DOHH2 (cell line): Measurements from ENCODE around the gene NANOGP8.

ENCODE experiments used
- H3F3A ChIP-seq: fragments of 200-600 bp; sonication (generic), shearing (Covaris generic); 2 replicates; pipeline ENCODE4 v1.6.0; 2016; ENCODE audit warnings: antibody characterized with exemption, mild to moderate bottlenecking; ENCODE audit not compliant: control insufficient read depth, insufficient read depth
- H3K27ac ChIP-seq: fragments of 200-600 bp; sonication (generic); 2 replicates; pipeline ENCODE4 v1.5.1; 2014; ENCODE audit warnings: low read depth, mild to moderate bottlenecking, low read length, moderate library complexity
- H3K27me3 ChIP-seq: fragments of 200-600 bp; sonication (generic); 2 replicates; pipeline ENCODE4 v1.6.1; 2014; ENCODE audit warnings: mild to moderate bottlenecking, low read length, mixed read lengths; ENCODE audit not compliant: control insufficient read depth
- H3K36me3 ChIP-seq: fragments of 200-600 bp; sonication (generic); 2 replicates; pipeline ENCODE4 v1.6.1; 2014; ENCODE audit warnings: mild to moderate bottlenecking, low read length, moderate library complexity, mixed read lengths; ENCODE audit not compliant: control insufficient read depth
- H3K4me1 ChIP-seq: fragments of 200-600 bp; sonication (generic); 2 replicates; pipeline ENCODE4 v1.6.1; 2014; ENCODE audit warnings: mild to moderate bottlenecking, low read length, mixed read lengths; ENCODE audit not compliant: control insufficient read depth
- H3K4me2 ChIP-seq: fragments of 200-600 bp; sonication (generic); 2 replicates; pipeline ENCODE4 v1.6.0; 2014; ENCODE audit warnings: mild to moderate bottlenecking, low read length, moderate library complexity
- H3K4me3 ChIP-seq: fragments of 200-600 bp; sonication (generic); 2 replicates; pipeline ENCODE4 v1.5.1; 2014; ENCODE audit warnings: mild to moderate bottlenecking, low read length, mixed read lengths
- H3K79me2 ChIP-seq: fragments of 200-600 bp; sonication (generic); 2 replicates; pipeline ENCODE4 v1.6.1; 2014; ENCODE audit warnings: mild to moderate bottlenecking, low read length, mixed read lengths; ENCODE audit not compliant: control insufficient read depth
- H3K9me2 ChIP-seq: fragments of 200-600 bp; sonication (generic); replicated peaks from 2 replicates; pipeline ENCODE4 v1.6.1; 2014; ENCODE audit warnings: mild to moderate bottlenecking, low read length, mixed read lengths; ENCODE audit not compliant: control insufficient read depth
- H3K9me3 ChIP-seq: fragments of 200-600 bp; sonication (generic); 2 replicates; pipeline ENCODE4 v1.6.1; 2014; ENCODE audit warnings: antibody characterized with exemption, low read length, mixed read lengths; ENCODE audit not compliant: control insufficient read depth, insufficient read depth
- H4K20me1 ChIP-seq: fragments of 200-600 bp; sonication (generic); 2 replicates; pipeline ENCODE4 v1.6.0; 2014; ENCODE audit warnings: low read depth, mild to moderate bottlenecking, antibody characterized with exemption, low read length, moderate library complexity; ENCODE audit not compliant: control insufficient read depth, insufficient read depth
- CTCF ChIP-seq: fragments of 200-600 bp; sonication (generic); IDR thresholded peaks from one replicate; pipeline ENCODE4 v1.5.1; 2014; ENCODE audit warnings: antibody characterized with exemption, mild to moderate bottlenecking, low read depth, low read length; ENCODE audit not compliant: poor library complexity, severe bottlenecking
- EZH2phosphoT487 ChIP-seq: fragments of 200-600 bp; sonication (generic); IDR thresholded peaks from 2 replicates; pipeline ENCODE4 v1.6.1; 2017; ENCODE audit warnings: borderline replicate concordance, mild to moderate bottlenecking, antibody characterized with exemption, low read length, moderate library complexity, mixed read lengths

The NANOGP8 gene

GRCh38 chr15:35127717-35128116 is 42.6 kb upstream of the NANOGP8 start:
- Histone ChIP-seq H3K36me3 (no peaks in the 10 kb centered on the region), H3K4me1 (no peaks in the 10 kb centered on the region), H3K9me3 (no peaks in the 10 kb centered on the region), H3K27me3 (no peaks in the 10 kb centered on the region), H3K4me2 (no peak overlapping the region), H3K4me3 (no peak overlapping the region), H3K9me2 (no peaks in the 10 kb centered on the region), H3K27ac (no peak overlapping the region), H3F3A (no peaks in the 10 kb centered on the region), H3K79me2 (no peaks in the 10 kb centered on the region), H4K20me1 (no peaks in the 10 kb centered on the region)
- TF ChIP-seq CTCF: no peak
- no peak for TF ChIP-seq EZH2phosphoT487

GRCh38 chr15:35126236-35126635 is 41.1 kb upstream of the NANOGP8 start:
- Histone ChIP-seq H3K79me2 (no peaks in the 10 kb centered on the region), H4K20me1 (no peaks in the 10 kb centered on the region), H3K4me1 (no peaks in the 10 kb centered on the region), H3K9me3 (no peaks in the 10 kb centered on the region), H3K27me3 (no peaks in the 10 kb centered on the region), H3F3A (no peaks in the 10 kb centered on the region), H3K36me3 (no peaks in the 10 kb centered on the region), H3K4me3 (no peak overlapping the region), H3K27ac (no peak overlapping the region), H3K9me2 (no peaks in the 10 kb centered on the region), H3K4me2 (no peak overlapping the region)
- no peak for TF ChIP-seq CTCF
- TF ChIP-seq EZH2phosphoT487: no peak

- H3K9me2 ChIP-seq: no peaks in the 10 kb centered on the region
- no peaks in the 10 kb centered on the region for H3F3A ChIP-seq
- TF ChIP-seq CTCF (no peak), EZH2phosphoT487 (no peak)
- H3K4me3 ChIP-seq: no peak overlapping the region
- no peak overlapping the region for H3K27ac ChIP-seq
- no peaks in the 10 kb centered on the region for H3K4me1 ChIP-seq
- no peak overlapping the region for H3K4me2 ChIP-seq
- no peaks in the 10 kb centered on the region for H3K9me3 ChIP-seq
- no peaks in the 10 kb centered on the region for H4K20me1 ChIP-seq
- H3K36me3 ChIP-seq: no peaks in the 10 kb centered on the region
- H3K27me3 ChIP-seq: no peaks in the 10 kb centered on the region
- no peaks in the 10 kb centered on the region for H3K79me2 ChIP-seq
Measured at GRCh38 chr15:35123743-35124142, 38.6 kb upstream of the NANOGP8 start.
